ENCODE measurements around the gene GPR4. TPM values are rescaled to one million over a fixed set of nuclear protein-coding genes. Genes with fewer than 3 reads are reported as not detected.

Gene GPR4
- total RNA-seq (2012; rRNA removed) = not detected in 2 replicates
- 0.02 and 0.04 TPM in 2 replicates for polyA plus RNA-seq (2012; rRNA removed)
- 0.02 and 0.07 TPM in 2 replicates for polyA plus RNA-seq (2012; cell fraction: cytosol; rRNA removed)
- polyA plus RNA-seq (2012; cell fraction: nucleus; rRNA removed; ENCODE audit: low replicate concordance) = 0.16 and 0.17 TPM in 2 replicates
- not detected for Bru-seq, nascent RNA
- BruChase-seq, experiment 1, labeled RNA remaining after a 6-hour chase = percentile 25 among the genes with signal in this experiment
- BruChase-seq, experiment 2, labeled RNA remaining after a 2-hour chase = percentile 11 among the genes with signal in this experiment
- long read RNA-seq = 0 reads

- in situ Hi-C loops (cut with MboI; ENCODE audit: low sequenced_read_pairs) = no loop called here
These were observed at the start of gene GPR4 for GRCh38 chr19:45601524-45602374. GPR4 (minus strand) TSS chr19:45602212; CDS start chr19:45591866, 10,346 bp downstream.

More at GRCh38 chr19:45601524-45602374, at the start of gene GPR4:
- intact Hi-C loops (cut with micrococcal nuclease) = no loop called here
- dilution Hi-C loops (cut with HindIII; ENCODE audit: low sequenced_read_pairs, unreplicated experiment) = no loop called here
- Histone ChIP-seq H2AK9ac (replicated peaks; ENCODE audit: low read depth, low read length, poor library complexity) (no peak within 1 kb of the TSS), H3K9me3 (ENCODE audit: control insufficient read depth, insufficient read depth, low read length) (peaks cover 2% of the 10 kb centered on the region; the same call in 1 of the 2 replicates), H3K9ac (ENCODE audit: low read depth, low read length) (no peak within 1 kb of the TSS), H3K14ac (replicated peaks; ENCODE audit: low read depth, low read length) (no peak within 1 kb of the TSS), H3K27ac (ENCODE audit: insufficient read depth, low read length) (no peak within 1 kb of the TSS), H2BK20ac (ENCODE audit: low read depth, low read length) (no peak within 1 kb of the TSS), H4K5ac (ENCODE audit: low read depth, low read length) (no peak within 1 kb of the TSS), H3K23ac (ENCODE audit: low read depth, low read length) (peak within 1 kb of the TSS; percentile 79), H4K91ac (ENCODE audit: insufficient read depth, low read depth, low read length) (no peak within 1 kb of the TSS), H3K27me3 (ENCODE audit: control insufficient read depth, insufficient read depth, low read length) (peaks cover 55% of the 10 kb centered on the region), H2BK120ac (ENCODE audit: low read depth, low read length) (no peak within 1 kb of the TSS), H4K8ac (ENCODE audit: low read depth in 2 of 2, low read length in 2 of 2) (no peak within 1 kb of the TSS), H4K20me1 (ENCODE audit: insufficient read depth, low read length) (no peaks in the 10 kb centered on the region; the same call in 1 of the 2 replicates), H3K4ac (ENCODE audit: low read depth, low read length) (no peak within 1 kb of the TSS), H3K4me1 (ENCODE audit: control insufficient read depth, insufficient read depth, low read length) (no peaks in the 10 kb centered on the region), H2BK5ac (ENCODE audit: low read depth, low read length, poor library complexity, severe bottlenecking) (no peak within 1 kb of the TSS), H2AK5ac (ENCODE audit: low read depth, low read length) (no peak within 1 kb of the TSS), H3K36me3 (ENCODE audit: control insufficient read depth, insufficient read depth, low read length) (no peaks in the 10 kb centered on the region), H3K56ac (ENCODE audit: extremely low read depth, insufficient read depth, low read length) (no peak within 1 kb of the TSS), H3K79me1 (ENCODE audit: low read depth in 1 of 2, low read length in 2 of 2) (no peaks in the 10 kb centered on the region), H3K4me2 (ENCODE audit: low read depth, low read length) (no peak within 1 kb of the TSS), H3K18ac (ENCODE audit: low read depth, low read length) (no peak within 1 kb of the TSS), H2AFZ (replicated peaks; ENCODE audit: low read length, poor library complexity) (peak within 1 kb of the TSS; percentile 34), H3K4me3 (ENCODE audit: insufficient read depth, low read depth, low read length) (no peak within 1 kb of the TSS), H3K9me1 (ENCODE audit: insufficient read depth, low read length) (0 out of 2 replicates have a peak, but pooled peaks cover 3% of the 10 kb centered on the region), H2BK15ac (ENCODE audit: low read depth, low read length) (no peak within 1 kb of the TSS)
- ATAC-seq (ENCODE audit: low read depth) (peak; percentile 74), DNase-seq (no peak)
- 10% methylated on average over 17 of the region's 52 CpGs; no CpG with 5 or more reads in 1 of the 2 experiments for WGBS, 2 experiments (ENCODE audit: extremely low coverage in 2 of 2, insufficient read length in 1 of 2)
- ChIA-PET CTCF (interaction anchor here (1.2 kb wide), 1 partner anchor 40 kb away, joined by 3 read pairs; no protein-coding TSS in a partner anchor), POLR2A (ENCODE audit: unreplicated experiment) (no interaction called here)
- BruUV-seq (replicated peaks) = no TSS peak
- TF ChIP-seq SMC3 (IDR thresholded peaks at IDR 0.05; ENCODE audit: low read depth, low read length) (no peak), RFX5 (IDR thresholded peaks at IDR 0.05; ENCODE audit: low read depth, low read length) (no peak), CHD1 (IDR thresholded peaks at IDR 0.05; ENCODE audit: low read depth, low read length) (no peak), FOS (IDR thresholded peaks at IDR 0.05; ENCODE audit: low read depth, low read length) (no peak)
- TF ChIP-seq, protein P1, sequence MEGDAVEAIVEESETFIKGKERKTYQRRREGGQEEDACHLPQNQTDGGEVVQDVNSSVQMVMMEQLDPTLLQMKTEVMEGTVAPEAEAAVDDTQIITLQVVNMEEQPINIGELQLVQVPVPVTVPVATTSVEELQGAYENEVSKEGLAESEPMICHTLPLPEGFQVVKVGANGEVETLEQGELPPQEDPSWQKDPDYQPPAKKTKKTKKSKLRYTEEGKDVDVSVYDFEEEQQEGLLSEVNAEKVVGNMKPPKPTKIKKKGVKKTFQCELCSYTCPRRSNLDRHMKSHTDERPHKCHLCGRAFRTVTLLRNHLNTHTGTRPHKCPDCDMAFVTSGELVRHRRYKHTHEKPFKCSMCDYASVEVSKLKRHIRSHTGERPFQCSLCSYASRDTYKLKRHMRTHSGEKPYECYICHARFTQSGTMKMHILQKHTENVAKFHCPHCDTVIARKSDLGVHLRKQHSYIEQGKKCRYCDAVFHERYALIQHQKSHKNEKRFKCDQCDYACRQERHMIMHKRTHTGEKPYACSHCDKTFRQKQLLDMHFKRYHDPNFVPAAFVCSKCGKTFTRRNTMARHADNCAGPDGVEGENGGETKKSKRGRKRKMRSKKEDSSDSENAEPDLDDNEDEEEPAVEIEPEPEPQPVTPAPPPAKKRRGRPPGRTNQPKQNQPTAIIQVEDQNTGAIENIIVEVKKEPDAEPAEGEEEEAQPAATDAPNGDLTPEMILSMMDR (conservative IDR thresholded peaks at IDR 0.05; ENCODE audit: low read depth, low read length) = no peak
- TF ChIP-seq, protein P2, sequence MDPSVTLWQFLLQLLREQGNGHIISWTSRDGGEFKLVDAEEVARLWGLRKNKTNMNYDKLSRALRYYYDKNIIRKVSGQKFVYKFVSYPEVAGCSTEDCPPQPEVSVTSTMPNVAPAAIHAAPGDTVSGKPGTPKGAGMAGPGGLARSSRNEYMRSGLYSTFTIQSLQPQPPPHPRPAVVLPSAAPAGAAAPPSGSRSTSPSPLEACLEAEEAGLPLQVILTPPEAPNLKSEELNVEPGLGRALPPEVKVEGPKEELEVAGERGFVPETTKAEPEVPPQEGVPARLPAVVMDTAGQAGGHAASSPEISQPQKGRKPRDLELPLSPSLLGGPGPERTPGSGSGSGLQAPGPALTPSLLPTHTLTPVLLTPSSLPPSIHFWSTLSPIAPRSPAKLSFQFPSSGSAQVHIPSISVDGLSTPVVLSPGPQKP (IDR thresholded peaks at IDR 0.05; ENCODE audit: borderline replicate concordance, low read depth, low read length) = no peak
